Cerebellar nuclear complex (tissue), 1 donor: ENCODE data around the gene IGFBP5.
A peak's percentile ranks its signal among the peaks of the same experiment; 100 is the strongest.

Source experiments
- DNase-seq, 2 experiments: peaks; one replicate each; lab custom pipeline; 2025; lab: John Stamatoyannopoulos, UW

IGFBP5 gene

DNA sequence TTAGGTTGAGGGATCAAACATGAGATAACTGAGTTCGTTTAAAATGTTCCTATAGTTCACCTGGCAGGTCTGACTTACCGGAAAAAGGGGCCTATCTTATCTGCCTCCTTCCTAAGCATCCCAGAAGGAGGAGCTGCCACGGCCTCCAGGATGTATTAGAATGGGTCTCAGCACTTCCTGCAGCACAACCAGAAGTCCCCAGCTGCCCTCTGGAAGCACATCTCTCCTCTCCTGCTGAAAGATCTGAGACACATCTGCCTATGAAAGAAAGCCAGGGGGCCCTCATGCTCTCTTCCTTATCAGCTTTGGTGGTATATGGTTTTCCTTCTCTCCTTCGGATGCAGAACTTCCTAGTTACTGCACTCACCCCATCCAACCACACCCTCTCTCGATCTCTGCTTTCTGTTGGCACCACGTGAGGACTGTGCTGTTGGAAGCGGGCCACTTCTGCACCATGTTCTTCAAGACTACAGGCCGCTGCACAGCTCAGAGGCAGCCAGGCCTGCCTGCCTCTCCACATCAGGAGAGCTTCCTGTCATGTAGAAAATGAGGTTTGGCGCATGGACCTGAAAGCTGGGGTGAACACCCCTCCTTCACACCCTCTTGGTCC lies 6.5 kb downstream of the IGFBP5 start:
- no peak for DNase-seq

DNA sequence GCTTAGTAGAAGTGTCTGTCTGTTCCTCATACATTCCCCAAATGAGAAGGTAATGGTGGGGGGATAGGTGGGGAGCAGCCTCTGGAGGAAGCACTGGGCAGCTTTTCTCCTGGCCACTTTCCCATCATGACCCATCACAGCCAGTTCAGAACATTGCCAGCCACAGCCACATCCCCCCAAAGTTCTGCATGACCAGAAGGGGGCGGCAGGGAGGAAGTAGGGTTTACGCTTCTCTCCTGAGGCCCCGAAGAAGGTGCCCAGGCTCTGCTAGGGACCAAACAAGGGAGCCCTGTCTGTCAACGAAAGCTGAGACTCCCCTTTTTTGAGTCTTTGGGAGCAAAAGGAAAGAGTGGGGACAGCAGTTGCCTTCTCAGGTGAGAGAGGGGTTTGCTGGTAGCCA lies 7.7 kb downstream of the IGFBP5 start:
- DNase-seq: no peak

DNA sequence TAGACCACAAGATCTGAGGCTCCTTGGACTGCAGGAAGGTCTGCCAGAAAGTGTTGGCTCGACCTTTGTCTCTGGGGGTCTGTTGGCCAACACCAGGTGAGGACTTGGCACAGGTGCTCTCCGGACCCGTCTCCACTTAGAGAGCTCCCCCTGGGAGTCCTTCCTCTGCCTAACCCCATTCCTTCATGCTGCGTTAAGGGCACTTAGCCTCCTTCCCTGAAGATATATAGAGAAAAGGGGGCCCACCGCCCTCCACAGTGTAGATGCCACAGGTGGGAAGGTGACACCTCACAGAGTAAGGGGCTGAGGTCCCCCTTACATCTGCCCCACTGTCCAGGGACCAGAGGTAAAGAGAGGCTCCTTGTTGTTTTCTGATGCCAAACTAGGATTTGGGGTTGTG lies 8.2 kb downstream of the IGFBP5 start:
- DNase-seq: no peak

DNA sequence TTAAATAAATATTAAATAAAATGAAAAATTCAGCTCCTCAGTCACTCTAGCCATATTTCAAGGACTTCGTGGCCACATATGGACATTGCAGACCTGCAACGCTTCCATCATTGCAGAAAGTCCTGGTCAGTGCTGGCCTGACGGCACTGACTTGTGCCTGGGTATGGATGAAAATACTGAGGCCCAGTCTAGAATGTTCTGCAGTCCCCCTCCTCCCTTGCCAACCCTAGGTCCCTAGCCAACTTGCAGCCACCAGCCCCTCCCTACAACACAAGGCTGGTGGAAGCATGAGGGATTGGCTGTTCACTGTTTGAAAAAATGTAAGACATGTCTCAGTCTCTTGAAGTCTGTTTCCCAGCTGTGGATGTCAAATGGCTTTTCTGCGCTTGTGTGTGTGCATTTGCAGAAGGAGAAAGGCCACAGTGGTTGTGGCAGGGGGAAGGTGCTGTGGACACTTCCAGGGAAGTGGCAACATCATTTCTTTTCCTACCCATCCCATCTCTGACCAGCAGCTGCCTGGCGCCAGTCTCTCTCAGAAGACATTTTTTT lies 9.9 kb downstream of the IGFBP5 start:
- no peak for DNase-seq

DNA sequence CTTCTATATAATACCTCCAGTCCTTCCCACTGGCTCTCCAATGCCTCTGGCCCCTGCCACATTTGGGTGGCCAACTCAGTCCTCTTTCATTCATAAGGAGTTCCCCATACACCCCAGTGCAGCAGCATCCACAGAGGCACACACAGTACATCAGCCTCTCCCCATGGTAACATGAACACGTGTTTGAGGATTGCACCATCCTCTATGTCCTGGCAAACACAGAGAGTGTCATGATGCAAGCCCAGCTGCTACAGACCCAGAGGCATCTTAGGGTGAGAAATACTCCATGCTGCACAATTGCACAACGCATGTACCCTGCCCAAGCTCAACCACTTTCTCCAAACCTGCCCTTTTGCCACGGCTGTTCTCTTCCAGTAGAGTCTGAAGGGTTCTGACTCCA lies 11.5 kb downstream of the IGFBP5 start:
- DNase-seq: no peak

DNA sequence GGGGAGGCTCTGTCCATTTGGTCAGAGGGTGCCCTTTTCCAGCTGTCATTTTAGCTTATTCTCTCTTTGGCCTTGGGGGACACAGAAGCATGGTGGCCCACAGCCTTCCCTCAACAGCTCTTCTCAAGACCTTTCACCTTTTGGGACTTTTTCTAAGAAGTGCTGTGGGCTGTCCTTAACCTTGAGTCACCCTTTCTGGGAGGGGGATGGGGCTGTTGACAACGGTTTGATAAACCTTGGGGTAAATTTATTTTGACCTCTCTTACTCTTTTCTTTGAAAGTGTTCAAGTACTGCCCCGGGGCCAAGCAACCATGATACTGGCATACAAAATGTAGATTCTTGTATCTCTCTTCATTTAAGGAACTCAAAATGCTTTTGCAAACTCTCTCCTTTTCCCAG lies 13.7 kb downstream of the IGFBP5 start:
- DNase-seq: no peak

DNA sequence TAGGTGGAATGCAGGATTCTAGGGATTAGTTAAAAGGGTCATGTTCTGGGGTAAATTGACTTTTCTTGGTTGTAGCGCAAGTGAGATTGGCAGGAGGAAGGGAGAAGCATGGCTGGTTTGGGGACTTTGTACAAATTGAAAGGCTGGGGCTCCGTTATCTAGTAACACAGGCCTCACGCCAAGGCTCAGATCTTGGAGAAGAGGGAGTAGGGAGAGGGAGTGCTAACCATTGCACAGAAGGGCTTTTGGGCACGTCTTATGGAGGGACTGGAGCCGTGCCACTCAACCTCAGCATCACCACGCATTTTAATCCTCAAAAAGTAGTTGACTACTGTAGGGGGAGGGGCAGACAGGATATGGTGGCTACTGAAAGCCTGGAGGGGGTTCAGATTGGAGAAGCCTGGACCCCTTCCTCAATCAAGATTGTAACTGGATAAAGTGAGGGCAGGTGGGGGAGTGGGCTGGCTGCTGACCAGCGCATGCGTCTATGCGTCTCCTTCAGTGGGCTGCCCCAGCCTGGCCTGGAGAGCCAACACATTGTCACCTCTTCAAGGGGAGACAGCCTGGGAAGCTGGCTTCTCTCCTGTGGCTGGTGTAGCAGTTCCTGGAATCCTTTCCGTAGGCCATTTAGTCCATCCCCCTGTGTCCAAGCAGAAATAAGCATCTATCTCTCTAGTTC lies 14.3 kb downstream of the IGFBP5 start:
- DNase-seq: no peak

DNA sequence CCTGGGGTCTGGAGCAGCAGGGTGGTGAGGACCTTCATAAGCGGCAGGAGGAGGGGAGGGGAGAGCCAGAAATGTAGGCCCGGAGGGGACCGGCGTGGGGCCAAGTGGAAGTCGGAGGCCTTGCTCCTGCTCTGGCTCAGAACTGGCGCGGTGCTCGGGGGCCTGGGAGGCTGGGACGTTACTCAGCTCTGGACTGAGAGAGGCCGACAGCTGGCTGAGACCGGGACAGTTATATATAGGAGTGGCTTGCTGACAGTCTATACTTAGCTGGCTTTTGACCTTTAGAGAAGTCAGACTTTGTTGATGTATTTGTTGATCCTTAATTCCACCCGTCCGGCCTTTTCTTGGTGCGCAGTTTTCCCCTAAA lies 15.7 kb downstream of the IGFBP5 start:
- no peak for DNase-seq

DNA sequence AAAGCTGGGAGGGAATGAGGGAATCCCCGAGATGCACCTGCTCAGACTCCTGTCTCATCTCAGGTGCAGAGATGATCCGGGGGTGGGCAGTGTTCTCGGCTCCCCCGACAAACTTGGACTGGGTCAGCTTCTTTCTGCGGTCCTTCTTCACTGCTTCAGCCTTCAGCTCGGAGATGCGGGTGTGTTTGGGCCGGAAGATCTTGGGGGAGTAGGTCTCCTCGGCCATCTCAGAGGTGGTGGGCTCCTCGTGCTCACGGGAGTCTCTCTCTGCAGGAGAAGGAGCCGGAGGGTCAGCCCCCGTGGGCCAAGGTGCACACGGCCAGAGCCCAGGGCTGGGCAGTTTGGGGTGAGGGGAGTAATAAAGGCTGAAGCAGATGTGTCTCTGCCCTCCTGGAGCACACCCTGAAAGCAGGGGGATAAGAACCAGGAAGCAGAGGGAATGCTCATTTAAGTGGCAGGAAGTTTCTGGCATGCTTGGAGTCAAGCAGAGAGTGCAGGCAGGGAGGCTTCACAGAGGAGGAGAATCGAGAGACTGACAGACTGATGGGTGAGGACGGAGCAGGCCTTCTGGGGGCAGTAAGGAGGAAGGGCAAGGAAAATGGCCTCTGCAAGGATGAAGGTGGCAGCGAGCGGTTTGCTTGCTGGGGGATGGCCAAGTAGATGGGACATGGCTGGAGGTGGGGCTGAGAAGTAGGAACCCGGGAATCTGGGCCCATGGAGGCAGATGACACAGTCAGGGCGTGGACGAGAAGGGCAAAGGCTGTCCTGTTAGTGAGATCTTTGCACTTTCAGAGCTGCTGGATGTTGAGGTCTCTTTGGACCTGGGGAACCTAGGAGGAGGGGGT lies 16.3 kb downstream of the IGFBP5 start:
- DNase-seq: no peak

DNA sequence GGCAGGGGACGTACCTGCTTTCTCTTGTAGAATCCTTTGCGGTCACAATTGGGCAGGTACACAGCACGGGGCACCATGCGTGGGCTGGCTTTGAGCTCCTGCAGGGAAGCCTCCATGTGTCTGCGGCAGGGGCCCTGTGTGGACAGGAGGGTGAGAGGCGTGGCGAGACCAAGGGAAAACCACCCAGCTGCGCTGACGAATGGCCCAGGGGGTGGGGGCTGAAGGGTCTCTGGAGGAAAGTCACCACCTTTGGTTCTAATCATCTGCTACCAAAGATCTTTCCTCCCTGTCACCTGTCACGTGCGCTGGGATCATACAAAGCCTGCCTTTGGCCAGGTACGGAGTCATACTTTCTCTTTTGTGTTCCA lies 17.3 kb downstream of the IGFBP5 start:
- no peak for DNase-seq

DNA sequence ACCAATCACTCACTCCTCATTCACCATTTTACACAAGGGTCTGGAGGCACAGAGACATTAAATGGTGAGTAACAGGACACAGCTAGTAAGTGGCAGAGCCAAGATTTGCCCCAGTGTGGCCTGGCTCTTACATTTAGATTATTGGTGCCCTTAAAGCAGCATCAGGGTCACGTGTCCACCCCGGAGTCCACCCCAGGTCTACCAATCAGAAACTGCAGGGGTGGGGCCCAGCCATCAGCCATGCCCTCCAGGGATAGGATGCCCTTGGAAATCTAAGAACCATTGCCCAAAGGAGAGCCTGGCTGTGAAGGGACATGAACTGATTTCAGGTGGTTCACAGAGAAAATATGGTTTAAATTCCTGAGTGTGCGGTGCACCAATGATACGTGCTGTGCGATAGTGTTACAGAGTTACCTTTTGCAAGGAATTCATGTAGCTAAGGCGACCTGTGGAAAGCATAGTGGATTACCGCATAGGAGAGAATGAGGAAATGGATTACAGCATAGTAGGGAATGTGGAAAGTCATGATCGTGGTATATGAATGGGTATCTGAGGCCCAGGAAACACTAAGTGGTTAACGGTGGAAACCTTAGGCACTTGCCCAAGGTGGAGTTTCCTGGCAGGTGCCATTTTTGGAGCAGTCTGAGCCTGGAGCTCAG lies 17.8 kb downstream of the IGFBP5 start:
- no peak for DNase-seq

DNA sequence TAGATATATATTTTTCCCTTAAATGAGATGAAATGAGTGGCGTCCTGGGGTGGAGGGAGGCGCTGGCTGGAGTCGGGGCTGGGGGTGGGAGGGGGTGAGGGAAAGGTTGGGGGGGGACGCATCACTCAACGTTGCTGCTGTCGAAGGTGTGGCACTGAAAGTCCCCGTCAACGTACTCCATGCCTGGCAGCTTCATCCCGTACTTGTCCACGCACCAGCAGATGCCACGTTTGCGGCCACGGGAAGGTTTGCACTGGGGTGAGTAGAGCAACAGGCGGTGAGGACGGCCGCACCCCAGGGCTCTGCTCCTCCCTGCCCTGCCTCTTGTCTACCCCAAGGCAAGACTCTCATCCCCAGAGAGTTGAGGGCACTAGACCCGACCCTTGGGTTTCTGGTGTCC lies 18.7 kb downstream of the IGFBP5 start:
- DNase-seq: no peak

DNA sequence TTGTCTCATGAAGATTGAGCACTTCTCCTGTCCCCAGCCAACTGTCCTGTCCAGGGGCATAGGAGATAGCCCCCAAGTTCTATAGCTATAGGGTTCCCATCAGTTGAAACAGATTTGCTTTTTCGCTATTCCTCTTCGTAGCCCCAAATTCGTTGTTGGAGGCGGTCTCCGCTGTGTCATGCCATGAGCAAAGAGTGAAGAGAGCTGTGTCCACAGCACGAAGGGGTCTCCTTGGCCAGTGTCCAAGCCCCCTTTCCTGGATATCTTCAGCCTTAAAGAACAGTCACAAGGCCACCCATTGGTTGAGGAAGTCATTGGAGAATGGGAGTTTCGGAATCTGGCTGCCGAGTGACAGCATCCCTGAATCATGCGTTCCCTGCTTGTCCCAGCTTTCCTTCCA lies 21.0 kb downstream of the IGFBP5 start:
- no peak for DNase-seq

DNA sequence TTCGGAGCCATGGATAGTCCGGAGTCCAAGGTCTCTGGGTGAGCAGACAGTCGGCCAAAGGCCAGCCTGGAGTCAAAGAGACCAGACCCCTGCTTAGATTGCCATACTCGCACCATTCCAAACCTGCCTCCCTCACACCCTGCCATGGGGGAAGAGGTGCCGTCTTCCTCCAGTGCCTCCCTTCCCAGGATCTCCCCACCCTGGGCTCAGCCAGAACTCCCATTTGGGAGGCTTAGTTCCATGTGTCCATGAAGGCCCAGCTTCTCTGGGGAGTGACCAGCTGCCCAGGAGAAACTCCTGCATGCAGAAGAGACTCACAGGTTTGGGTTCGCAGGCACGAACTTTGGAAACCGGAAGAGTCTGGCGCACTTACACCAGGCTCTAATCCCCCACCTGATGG lies 21.7 kb downstream of the IGFBP5 start:
- DNase-seq: no peak

DNA sequence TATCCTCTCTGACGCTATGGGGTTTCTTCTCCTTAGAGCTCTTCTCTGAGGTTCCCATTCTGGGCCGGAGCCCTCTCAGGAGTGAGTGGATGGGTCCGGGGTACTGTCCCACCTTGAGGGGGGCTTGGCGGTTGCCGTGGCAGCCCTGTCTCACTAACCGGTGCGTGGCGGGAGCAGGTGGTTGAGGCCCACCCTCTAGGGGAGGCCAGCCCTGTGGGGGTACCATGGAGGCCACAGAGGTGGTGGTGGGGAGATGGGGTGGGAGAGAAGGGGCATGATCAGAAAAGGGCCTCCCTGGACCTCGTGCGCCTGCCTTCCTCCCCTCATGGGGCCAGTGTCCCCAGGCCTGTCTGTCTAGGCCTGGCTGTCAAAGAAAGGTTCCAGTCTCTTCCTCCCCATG lies 22.3 kb downstream of the IGFBP5 start:
- no peak for DNase-seq

DNA sequence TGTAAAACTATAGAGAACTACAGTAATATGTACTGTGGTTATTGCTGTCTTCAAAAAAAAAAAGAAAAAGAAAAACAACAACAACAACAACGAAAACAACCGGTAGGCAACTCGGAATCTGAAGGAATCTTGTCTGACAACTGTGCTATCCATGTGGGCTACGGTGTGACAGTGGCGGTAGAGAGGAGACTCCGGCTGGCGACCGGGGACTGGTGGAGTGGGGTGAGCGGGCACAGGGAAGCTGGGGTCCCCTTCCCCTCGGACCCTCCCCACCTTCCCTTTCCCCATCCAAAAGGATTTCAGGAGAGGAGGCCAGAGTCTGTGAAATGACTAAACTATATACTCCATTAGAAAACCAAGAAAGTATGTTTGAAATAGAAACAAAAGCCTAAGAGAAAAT lies 22.9 kb downstream of the IGFBP5 start:
- no peak for DNase-seq

DNA sequence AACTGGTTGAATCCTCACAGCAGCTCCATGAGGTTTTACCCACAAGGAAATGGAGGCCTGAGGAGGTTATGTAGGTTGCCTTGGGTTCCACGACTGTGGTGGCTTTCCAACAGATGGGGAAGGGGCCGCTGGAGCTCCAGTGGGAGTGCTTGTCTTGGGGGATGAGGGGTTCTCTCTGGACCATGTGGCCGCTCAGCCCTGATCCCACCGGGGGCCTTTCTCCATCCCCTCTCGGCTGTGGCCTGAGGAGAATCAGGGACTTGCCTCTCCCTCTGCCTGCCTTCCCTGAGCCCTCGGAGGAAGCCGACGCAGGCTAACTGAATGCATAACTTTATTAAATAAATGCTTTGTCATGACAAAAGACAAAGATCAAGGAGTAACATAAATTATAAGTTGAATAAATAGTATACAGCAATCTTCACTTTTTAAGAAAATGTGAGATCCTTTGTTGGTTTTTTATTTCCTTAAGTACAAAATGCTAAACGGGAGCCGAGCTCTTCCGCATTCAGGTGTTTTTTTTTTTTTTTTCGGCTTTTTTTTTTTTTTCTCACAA lies 23.5 kb downstream of the IGFBP5 start:
- no peak for DNase-seq

DNA sequence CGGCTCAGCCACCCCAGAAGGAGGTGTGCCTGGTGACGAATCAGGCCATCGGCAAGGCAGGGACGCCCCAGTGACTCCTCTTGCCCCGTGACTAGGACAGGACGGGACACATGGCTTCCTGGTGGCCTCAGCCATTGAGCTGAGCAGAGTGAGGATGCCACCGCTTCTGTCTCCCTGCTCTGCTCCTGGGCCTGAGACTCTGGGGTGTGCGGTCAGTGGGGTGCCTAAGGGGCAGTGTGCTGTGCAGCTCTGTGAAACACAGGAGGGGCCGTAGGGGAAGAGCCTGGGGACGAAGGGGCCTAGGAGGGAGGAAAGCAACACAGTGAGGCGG lies 24.3 kb downstream of the IGFBP5 start:
- DNase-seq: no peak

DNA sequence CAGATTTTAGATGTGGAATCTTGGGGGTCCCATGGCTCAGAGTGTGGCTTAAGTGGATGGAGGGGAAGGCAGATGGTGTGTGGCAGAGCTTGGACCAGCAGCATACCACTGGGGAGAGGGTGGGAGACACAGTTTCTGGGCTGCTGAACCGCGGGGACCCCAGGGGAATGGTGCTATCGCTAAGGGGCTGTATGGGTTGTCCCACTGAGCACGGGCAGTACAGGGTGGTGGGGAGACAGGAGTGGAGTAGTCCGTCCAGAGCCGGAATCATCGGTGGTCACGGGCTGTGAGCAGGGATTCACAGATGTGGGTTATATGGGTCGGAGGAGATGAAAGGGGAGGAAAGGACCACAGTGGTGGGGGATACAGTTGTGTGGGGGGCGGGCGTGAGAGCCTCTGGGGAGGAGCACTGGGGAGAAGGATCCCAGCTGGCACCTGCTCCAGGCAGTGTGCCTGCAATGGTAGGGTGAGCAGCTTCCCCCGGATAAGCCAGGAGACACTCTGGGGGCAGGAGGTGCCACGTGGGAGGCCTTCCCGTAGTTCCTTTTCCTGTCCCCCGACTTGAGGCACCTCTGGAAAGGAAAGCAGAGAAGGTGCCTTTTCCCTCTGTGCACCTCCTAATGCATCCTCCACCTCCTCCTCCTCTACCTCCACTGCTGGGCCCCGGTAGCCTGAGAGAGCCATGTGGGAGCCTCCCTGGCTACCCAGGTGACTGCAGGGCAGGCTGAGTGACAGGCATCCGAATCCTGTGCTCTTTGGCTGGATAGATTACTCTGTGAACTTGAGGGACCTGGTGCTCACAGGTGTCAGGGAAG lies 24.9 kb downstream of the IGFBP5 start:
- DNase-seq: no peak

DNA sequence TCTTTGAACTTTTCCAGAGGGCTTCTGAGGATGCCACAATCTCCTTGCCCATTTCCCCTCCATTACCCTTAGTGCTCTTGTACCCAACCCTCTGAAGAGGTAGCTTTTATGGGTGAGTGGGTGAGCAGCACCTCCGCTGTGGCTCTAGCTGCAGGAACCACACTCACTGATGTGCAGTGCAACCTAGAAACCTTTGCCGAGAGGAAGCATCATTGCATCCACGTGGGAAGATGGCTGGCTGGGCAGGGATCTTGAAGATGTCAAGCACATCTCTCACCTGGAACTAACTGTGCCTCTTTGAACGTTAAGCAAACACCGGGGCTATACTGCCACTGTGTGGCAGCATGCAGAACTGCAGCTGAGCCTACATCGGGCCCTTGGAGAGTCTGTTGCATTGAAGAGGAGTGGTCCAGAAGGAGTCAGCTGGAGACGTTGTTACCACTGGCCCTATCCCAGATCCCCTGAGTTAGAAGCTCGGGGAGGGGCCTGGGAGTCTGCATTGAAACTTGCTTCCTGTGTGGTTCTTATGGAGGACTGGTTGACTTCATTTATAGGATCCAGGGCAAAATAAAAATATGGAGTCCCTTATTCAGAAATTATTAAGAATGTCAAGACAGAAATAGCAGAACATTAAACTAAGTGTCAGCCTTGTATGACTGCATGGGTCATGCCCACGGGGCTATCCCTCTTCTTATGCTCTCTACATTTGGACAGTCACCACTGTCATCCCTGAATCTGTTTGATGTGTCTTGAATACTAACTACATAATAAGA lies 28.7 kb downstream of the IGFBP5 start:
- DNase-seq: peak; percentile 16 to 55

DNA sequence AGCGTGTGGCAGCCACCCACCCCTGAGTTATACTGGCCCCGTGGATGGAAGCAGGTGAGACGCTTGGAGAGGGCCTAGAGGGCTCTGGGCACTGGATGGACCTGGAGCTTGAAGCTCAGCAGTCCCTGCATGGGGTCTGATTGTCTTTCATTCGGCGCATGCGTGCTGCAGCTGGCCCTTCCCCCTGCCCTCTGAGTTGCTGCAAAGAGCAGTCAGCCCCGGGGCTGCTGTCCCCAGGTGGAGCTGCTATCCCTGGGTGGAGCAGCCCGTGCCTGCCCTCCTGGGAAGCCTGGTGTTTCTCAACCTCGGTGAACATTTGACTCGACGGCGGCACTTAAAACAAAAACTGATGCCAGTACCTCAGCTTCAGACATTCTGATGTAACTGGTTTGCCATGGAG lies 29.6 kb downstream of the IGFBP5 start:
- no peak for DNase-seq
